Mucosa of rectum (tissue), 2 donors: ENCODE results near the gene ATF5.

Source experiments
- H3K27ac ChIP-seq, 2 donors: one replicate each; pipeline ENCODE4 v1.7.0; 2013; ENCODE audit warnings: inconsistent platforms in 2 of 2, low read depth in 2 of 2, low read length in 2 of 2
- H3K27me3 ChIP-seq, 2 donors: one replicate each; pipeline ENCODE4 v1.7.0; 2013; ENCODE audit warnings: low read length in 2 of 2; ENCODE audit not compliant: control insufficient read depth in 2 of 2, insufficient read depth in 2 of 2
- H3K36me3 ChIP-seq, 2 donors: one replicate each; pipeline ENCODE4 v1.7.0; 2013; ENCODE audit warnings: low read length in 2 of 2; ENCODE audit not compliant: control insufficient read depth in 2 of 2, insufficient read depth in 2 of 2
- H3K4me1 ChIP-seq, 2 donors: one replicate each; pipeline ENCODE4 v1.7.0; 2013; ENCODE audit warnings: low read length in 2 of 2, mild to moderate bottlenecking in 1 of 2; ENCODE audit not compliant: control insufficient read depth in 2 of 2, insufficient read depth in 2 of 2
- H3K4me3 ChIP-seq, 2 donors: one replicate each; pipeline ENCODE4 v1.7.0; 2013; ENCODE audit warnings: low read length in 2 of 2
- H3K9ac ChIP-seq, 2 donors: one replicate each; pipeline ENCODE4 v1.7.0; 2013; ENCODE audit warnings: low read length in 2 of 2, low read depth in 1 of 2, mild to moderate bottlenecking in 1 of 2
- H3K9me3 ChIP-seq, 2 donors: one replicate each; pipeline ENCODE4 v1.7.0; 2013; ENCODE audit warnings: low read length in 2 of 2; ENCODE audit not compliant: control insufficient read depth in 2 of 2
- donor health status: healthy.
- donor health status: Normal muscosa, but diverticular disease.

ATF5 gene

DNA sequence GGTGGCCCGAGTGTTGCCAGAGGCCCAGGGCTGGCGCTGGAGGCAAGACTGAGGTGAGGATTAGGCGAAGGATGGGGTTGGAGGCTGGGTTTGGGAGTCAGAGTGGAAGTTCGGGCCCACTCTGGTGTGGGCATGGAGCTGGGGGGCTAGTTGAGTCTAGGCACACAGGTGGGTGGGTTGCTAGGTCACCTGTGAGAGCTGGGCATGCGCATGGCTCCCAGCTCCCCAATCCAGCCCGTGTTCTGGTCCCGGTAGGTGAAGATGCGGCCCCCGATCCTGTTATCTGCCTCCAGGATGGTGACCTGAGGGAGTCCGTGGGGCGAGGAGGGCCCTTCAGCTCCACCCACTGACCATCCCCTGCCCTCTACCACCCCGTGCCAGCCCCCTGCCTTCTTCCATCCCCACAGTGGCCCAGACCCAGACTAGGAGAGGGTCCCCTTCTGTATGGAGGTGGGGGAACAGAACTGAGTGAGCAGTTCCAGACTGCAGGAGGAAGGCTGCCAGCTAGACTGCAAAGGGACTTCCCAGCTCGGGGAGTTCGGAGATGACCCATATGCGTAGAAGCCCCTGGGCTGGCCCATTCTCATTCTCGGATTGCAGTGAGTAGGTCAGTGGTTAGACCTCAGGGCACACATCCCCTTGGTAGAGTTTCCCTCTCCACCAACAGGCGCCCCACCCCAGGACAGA is 34.0 kb upstream of the ATF5 start:
- no peak overlapping the region for H3K9ac ChIP-seq
- no peaks in the 10 kb centered on the region for H3K9me3 ChIP-seq
- peaks cover 7 to 10% of the 10 kb centered on the region in 2 donors for H3K4me1 ChIP-seq
- no peaks in the 10 kb centered on the region for H3K36me3 ChIP-seq
- H3K4me3 ChIP-seq: no peak overlapping the region
- H3K27me3 ChIP-seq: no peaks in the 10 kb centered on the region
- no peak overlapping the region for H3K27ac ChIP-seq

DNA sequence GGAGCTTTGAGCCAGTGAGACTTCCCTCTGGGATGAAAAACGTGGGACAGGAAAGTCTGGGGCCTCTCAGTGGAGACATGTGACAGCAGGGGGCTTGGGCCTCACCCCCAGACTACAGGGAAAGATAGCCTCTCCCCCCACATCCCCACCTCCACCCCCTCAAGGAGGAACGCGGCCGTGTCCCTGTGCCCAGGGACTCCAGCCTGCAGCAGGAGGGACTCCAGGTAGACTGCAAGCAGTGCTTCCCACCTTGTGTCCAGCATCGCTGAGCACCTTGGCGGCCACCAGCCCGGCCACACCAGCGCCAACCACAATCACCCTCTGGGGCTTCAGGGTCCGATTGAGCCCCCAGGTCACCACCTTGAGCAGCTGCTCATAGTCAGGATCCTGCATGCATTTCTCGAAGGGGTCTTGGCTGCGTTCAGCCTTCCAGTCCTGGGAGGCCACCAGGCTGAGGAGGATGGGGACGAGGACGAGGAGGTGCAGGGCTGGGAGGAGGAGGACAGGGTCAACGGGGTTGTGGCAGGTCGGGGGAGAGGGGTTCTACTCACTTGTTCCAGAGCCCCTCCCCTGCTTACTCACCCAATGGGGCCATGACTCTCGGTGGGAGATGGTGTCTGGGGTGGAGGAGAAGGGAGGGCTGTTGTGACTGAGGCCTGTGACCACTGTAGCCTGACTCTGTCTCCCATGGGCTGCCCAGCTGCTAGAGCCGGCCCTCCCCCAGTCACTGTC is 33.3 kb upstream of the ATF5 start:
- no peaks in the 10 kb centered on the region for H3K36me3 ChIP-seq
- no peak overlapping the region for H3K9ac ChIP-seq
- no peaks in the 10 kb centered on the region for H3K27me3 ChIP-seq
- no peak overlapping the region for H3K4me3 ChIP-seq
- no peaks in the 10 kb centered on the region for H3K9me3 ChIP-seq
- H3K4me1 ChIP-seq: peaks cover 3 to 7% of the 10 kb centered on the region in 2 donors
- peak overlapping the region in 1 of 2 donors; percentile 16 for H3K27ac ChIP-seq

DNA sequence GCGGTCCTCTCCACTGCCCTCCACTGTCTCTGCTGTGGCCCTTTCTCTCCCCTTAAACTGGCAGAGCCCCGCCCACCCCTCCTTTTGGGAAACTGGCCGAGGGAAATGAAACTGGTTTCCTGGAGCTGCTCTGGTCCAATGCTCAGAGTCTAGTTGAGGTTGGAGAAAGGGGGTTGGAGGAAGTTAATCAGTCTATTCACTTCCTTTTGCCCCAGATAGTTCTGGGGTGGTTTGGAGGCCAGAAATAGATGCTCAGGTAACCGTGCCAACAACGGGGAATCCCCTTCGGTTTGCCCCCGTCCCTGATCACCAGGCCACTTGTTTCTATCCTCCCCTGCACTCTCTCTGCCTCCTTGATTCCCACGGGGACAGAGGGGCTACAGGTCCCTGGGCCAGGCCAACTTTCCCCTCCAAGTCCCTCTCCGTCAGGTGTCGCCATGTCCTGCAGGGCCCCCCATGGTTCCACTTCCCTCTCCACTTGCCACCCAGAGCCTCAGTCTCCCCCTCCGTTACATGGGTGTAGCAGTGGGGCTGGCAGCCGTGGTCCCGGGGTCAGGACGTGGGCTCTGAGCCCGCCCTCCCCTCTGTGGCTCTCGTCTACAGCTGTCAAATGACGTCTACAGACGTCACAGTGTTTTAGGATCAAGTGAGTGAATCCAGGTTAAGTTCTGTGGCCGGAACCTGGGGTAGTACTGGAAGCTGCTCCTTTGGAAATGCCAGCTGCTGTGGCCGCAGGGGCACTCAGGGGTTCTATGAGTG is 32.0 kb upstream of the ATF5 start, which contains the start of gene IL4I1:
Gene IL4I1 (minus strand): TSS at position 25 of the 759 bp plus-strand sequence. CDS start 727 bp downstream, outside the sequence.
- H3K36me3 ChIP-seq: no peaks in the 10 kb centered on the region
- H3K9ac ChIP-seq: no peak within 1 kb of the TSS
- H3K27me3 ChIP-seq: no peaks in the 10 kb centered on the region
- H3K4me3 ChIP-seq: peak within 1 kb of the TSS in 1 of 2 donors; percentile 16
- H3K4me1 ChIP-seq: peaks cover 3 to 7% of the 10 kb centered on the region in 2 donors
- H3K9me3 ChIP-seq: no peaks in the 10 kb centered on the region
- H3K27ac ChIP-seq: peak within 1 kb of the TSS; percentile 37 to 48

DNA sequence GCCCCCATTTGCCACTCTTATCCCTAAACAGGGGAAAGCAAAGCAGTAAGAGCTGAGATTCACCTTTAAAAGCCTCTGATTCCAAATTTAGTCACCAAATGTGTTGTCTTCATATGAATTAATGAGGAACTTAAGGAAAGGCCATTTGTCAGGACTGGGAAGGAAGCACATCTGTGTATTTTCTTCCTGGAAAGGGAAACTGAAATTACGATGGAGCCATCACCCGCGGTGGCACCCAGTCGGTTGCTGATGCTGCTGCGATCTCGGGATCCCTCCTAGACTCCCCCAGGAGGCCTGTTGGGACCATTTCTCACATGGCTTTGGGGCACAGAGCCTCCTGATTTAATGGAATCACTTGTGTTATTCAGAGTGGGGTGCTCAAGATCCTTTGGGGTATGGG is 24.9 kb upstream of the ATF5 start:
- no peak overlapping the region for H3K9ac ChIP-seq
- H3K27me3 ChIP-seq: no peaks in the 10 kb centered on the region
- H3K27ac ChIP-seq: no peak overlapping the region
- peaks cover 18 to 22% of the 10 kb centered on the region in 2 donors for H3K36me3 ChIP-seq
- H3K4me1 ChIP-seq: no peaks in the 10 kb centered on the region
- H3K4me3 ChIP-seq: no peak overlapping the region
- no peaks in the 10 kb centered on the region for H3K9me3 ChIP-seq

DNA sequence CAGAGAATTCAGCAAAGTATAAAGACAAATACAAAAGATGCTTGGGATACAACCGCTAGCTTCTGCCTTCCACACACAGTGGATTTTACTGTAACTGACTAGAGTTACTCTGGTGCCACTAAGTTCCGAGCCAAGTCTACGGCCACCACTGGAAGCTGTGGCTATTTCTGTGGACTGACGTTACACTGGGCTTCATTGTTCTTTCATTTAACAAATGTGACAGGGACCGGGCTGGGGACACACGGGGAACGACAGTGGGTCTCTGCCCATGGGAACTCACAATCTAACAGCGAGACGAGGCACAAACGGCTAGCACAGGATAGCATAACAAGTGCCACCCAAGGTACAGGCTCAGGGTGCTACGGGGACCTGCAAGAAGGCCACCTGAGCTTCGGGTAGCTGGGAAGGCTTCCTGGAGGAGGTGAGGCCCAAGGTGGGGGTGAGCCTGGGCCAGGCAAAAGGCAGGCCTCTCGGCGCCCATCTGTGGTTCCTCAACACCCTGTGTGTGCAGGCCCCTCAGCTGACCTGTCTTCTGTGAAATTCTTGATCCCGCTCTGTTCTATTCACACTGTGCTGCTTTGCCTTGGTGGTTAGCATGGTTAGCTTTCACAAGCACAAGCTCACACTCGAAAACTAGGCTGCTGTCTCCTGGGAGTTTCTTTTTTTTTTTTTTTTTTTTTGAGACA is 22.0 kb upstream of the ATF5 start:
- Histone ChIP-seq H3K4me1 (peaks cover 0 to 2% of the 10 kb centered on the region in 2 donors), H3K4me3 (no peak overlapping the region), H3K36me3 (peaks cover 19 to 31% of the 10 kb centered on the region in 2 donors), H3K9ac (no peak overlapping the region), H3K27me3 (no peaks in the 10 kb centered on the region), H3K27ac (no peak overlapping the region), H3K9me3 (no peaks in the 10 kb centered on the region)

DNA sequence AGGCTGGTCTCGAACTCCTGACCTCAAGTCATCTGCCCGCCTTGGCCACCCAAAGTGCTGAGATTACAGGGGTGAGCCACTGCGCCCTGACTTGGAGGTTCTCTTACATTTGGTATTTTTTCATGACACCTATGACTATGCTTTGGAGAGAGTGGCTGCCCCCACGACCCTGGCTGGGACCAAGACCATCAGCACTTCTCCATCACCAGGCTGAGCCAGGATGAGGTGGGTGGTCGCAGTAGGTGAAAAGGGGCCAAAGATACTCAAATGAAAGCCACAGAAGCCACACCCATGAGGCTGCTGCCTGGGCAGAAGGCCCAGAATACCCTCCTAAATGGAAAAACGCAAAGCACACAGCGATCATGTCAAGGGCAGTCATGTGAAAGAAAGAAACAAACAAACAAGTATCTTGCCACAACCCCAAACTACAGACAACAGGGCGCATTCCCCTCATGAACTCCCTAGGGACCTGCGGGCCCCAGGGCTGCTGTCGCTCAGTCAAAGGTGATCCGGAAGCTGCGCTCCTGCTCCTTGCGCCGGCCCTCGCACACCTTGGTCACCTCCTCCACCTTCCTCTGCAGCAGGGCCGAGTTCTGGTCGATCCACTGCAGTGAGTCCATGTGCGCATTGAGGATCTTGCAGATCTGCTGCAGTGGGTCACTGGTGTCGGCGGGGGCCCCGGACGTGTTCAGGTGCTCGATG is 21.1 kb upstream of the ATF5 start:
- Histone ChIP-seq H3K4me3 (no peak overlapping the region), H3K9me3 (no peaks in the 10 kb centered on the region), H3K27ac (no peak overlapping the region), H3K27me3 (no peaks in the 10 kb centered on the region), H3K4me1 (peaks cover 0 to 2% of the 10 kb centered on the region in 2 donors), H3K9ac (no peak overlapping the region), H3K36me3 (peaks cover 23 to 31% of the 10 kb centered on the region in 2 donors)

DNA sequence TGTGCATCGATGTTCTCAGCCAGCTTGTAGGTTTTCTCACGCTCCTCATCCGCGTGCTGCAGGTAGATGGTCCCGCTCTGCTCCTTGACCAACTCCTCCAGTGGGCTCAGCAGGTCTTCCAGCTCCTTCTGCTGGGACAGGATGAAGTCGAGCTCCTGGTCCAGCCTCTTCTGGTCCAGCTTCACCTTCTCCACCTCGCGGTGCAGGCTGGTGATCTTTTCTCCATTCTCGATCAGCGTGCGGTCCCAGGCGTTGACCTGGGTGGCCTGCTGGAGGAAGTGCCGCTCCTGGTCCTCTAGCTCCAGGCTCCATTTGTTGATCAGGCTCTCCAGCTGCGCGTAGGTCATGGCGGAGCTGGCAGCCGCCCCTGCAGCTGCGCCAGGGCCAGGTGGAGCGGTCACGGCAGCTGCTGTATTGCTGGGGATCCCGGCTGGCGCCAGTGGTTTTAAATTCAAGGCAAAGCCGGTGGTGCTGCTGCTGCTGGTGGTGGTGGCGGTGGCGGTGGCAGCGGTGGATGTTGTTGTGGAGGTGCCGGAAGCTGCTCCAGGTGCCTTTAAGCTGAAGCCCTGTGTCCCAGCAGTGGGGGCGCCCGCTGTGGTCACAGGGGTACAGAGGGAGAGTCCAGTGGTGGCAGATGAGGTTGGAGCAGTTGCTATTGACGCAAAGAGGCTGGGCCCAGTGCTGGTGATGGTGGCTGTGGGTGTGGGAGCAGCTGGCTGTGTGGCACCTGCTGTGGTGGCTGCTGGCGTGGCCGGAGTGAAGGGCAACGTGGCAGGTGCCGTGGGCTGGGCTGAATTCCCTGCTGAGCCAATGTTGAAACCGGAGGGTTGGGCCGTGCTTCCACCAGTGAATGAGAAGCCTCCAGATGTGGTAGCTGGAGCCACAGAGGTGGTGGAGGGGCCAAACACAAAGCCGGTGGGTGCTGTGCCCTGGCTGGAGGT is 20.3 kb upstream of the ATF5 start:
- Histone ChIP-seq H3K36me3 (peaks cover 30 to 39% of the 10 kb centered on the region in 2 donors), H3K9me3 (no peaks in the 10 kb centered on the region), H3K27ac (no peak overlapping the region), H3K9ac (no peak overlapping the region), H3K4me3 (no peak overlapping the region), H3K27me3 (no peaks in the 10 kb centered on the region), H3K4me1 (peaks cover 0 to 2% of the 10 kb centered on the region in 2 donors)

DNA sequence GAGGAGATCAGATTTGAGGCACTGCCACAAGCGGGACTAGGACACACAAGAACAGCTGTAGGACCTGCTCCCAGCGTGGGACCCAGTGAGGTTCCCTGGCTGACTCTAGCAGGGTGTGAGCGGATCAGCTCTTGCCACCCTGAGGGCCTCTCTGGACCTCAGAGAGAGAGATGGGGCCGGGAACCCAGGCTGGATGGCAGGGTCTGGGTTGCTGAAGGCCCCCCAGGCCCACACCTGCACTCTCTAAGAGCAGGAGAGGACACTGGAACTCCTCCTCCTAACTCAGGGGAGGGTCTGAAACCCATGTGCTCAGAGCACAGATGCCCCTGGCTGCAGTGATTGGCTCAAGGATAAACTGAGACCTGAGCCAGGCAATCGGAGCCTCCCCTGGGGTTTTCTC is 18.8 kb upstream of the ATF5 start:
- no peaks in the 10 kb centered on the region for H3K27me3 ChIP-seq
- H3K9ac ChIP-seq: no peak overlapping the region
- H3K4me3 ChIP-seq: no peak overlapping the region
- no peak overlapping the region for H3K27ac ChIP-seq
- peaks cover 31 to 42% of the 10 kb centered on the region in 2 donors for H3K36me3 ChIP-seq
- peaks cover 0 to 2% of the 10 kb centered on the region in 2 donors for H3K4me1 ChIP-seq
- H3K9me3 ChIP-seq: no peaks in the 10 kb centered on the region
